Rectal smooth muscle tissue (tissue), 1 donor: Measurements from ENCODE around the gene CYB561A3.
"Not testable (repeated sequence)": the region's sequence is repeated elsewhere in the genome, so short reads cannot be mapped to it uniquely, and the experiment has no call there.

Experiments used
- H3K27ac ChIP-seq: one replicate; pipeline ENCODE4 v1.7.0; 2013; ENCODE audit warnings: low read depth, low read length, inconsistent platforms
- H3K27me3 ChIP-seq: one replicate; pipeline ENCODE4 v1.7.0; 2013; ENCODE audit warnings: low read length; ENCODE audit not compliant: control insufficient read depth, insufficient read depth
- H3K36me3 ChIP-seq: one replicate; pipeline ENCODE4 v1.7.0; 2013; ENCODE audit warnings: low read length; ENCODE audit not compliant: control insufficient read depth, insufficient read depth
- H3K4me1 ChIP-seq: one replicate; pipeline ENCODE4 v1.7.0; 2013; ENCODE audit warnings: low read length; ENCODE audit not compliant: control insufficient read depth, insufficient read depth
- H3K4me3 ChIP-seq: one replicate; pipeline ENCODE4 v1.7.0; 2013; ENCODE audit warnings: low read length
- H3K9ac ChIP-seq: one replicate; pipeline ENCODE4 v1.7.0; 2013; ENCODE audit warnings: low read length

CYB561A3 gene

DNA sequence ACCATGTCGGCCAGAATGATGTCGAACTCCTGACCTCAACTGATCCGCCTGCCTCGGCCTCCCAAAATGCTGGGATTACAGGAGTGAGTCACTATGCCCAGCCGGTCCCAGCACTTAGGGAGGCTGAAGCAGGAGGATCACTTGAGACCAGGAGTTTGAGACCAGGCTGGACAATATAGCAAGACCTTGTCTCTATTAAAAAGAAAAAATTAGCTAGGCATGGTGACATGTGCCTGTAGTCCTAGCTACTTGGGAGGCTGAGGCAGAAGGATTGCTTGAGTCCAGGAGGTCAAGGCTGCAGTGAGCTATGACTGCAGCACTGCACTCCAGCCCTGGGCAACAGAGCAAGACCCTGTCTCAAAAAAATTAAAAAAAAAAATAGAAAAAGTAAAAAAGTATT is 22.2 kb upstream of the CYB561A3 start:
- not testable (repeated sequence) for H3K4me1 ChIP-seq, H3K27ac ChIP-seq, H3K27me3 ChIP-seq, H3K36me3 ChIP-seq, H3K4me3 ChIP-seq, H3K9ac ChIP-seq

DNA sequence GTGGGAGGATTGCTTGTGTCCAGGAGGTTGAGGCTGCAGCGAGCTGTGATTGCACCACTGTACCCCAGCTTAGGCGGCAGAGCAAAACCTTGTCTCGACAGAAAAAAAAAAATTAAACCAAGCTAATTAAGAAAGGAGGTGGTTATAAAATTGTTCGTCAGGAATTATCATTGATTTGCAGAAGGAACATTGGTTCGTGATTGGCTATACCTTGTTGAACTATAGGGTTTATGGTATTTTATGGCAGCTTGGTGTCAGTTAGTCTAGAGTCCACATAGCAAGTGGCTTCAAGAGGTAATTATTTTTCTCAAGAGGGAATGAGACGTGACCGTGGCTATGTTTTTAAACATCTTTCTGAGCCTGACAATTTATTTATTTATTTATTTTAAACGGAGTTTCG is 19.2 kb upstream of the CYB561A3 start:
- Histone ChIP-seq H3K27ac (no peak overlapping the region), H3K36me3 (no peaks in the 10 kb centered on the region), H3K9ac (no peak overlapping the region), H3K27me3 (no peaks in the 10 kb centered on the region), H3K4me1 (no peaks in the 10 kb centered on the region), H3K4me3 (no peak overlapping the region)

DNA sequence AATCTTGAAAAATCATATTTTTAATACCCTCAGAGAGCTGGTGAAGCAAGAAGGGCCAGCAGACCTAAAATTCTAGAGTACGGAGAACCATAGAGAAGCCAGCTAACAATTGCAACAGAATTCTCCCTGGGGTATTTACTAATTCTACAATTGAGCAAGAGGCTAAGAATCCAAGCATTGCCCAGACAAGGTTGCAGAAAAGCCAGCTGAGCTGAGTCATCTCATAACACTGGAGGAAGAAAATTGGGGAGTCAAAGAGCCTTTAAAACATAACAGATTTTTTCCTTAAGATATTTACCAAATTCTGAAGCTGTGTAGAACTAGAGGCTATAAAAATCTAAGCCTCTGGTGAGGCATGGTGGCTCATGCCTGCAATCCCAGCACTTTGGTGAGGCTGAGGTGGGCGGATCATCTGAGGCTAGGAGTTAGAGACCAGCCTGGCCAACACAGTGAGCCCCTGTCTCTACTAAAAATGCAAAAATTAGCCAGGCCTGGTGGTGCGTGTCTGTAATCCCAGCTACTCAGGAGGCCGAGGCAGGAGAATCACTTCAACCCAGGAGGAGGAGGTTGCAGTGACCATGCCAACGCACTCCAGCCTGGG is 17.1 kb upstream of the CYB561A3 start:
- H3K9ac ChIP-seq, result no peak overlapping the region
- no peak overlapping the region for H3K27ac ChIP-seq
- no peaks in the 10 kb centered on the region for H3K4me1 ChIP-seq

DNA sequence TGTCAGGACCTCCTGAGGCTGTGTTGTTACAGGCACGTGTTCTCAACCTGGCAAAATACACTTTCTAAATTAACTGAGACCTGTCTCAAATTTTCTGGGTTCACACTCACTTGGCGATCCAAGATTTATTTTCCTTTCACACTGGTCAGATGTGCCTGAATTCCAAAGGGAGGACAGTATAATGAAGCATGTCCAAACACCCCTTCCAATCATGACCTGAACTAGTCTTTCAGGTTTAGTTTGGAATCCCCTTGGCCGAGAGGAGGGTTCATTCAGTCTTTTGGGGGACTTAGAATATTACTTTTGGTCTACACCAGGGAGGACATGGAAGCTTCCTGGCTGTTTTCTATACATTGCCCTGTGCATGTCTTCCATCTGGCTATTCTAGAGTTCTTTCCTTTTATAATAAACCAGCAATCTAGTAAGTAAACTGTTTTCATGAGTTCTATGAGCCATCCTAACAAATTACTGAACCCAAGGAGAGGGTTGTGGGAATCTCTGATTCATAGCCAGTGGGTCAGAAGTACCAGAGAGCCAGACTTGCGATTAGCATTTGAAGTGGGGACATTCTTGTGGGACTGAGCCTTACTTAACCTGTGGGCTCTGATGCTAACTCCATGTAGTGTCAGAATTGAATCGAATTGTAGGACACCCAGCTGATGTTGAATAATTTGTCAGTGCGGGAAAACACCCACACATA is 15.9 kb upstream of the CYB561A3 start:
- Histone ChIP-seq H3K36me3 (no peaks in the 10 kb centered on the region), H3K27ac (no peak overlapping the region), H3K27me3 (no peaks in the 10 kb centered on the region), H3K4me3 (no peak overlapping the region), H3K9ac (no peak overlapping the region), H3K4me1 (no peaks in the 10 kb centered on the region)

More for the DNA sequence above, 17.1 kb upstream of the CYB561A3 start:
- H3K4me3 ChIP-seq, result no peak overlapping the region
- H3K27me3 ChIP-seq, result no peaks in the 10 kb centered on the region
- H3K36me3 ChIP-seq, result no peaks in the 10 kb centered on the region

DNA sequence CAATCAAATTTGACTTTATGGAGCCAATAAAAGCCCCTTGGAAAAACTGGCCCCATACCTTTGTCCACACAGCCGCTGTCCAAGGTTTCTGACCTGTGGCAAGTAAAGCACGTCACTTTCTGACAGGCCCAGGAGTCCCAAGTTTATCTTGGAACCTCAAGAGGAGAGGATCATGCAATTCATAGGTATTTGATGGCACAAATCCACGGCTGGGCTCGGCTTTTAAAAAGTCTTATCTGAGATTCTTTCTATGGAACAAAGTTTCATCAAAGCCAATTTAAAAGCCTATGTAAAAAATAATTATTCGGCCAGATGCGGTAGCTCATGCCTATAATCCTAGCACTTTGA is 14.1 kb upstream of the CYB561A3 start:
- Histone ChIP-seq H3K36me3 (no peaks in the 10 kb centered on the region), H3K4me1 (no peaks in the 10 kb centered on the region), H3K9ac (no peak overlapping the region), H3K27me3 (no peaks in the 10 kb centered on the region), H3K4me3 (no peak overlapping the region), H3K27ac (no peak overlapping the region)

DNA sequence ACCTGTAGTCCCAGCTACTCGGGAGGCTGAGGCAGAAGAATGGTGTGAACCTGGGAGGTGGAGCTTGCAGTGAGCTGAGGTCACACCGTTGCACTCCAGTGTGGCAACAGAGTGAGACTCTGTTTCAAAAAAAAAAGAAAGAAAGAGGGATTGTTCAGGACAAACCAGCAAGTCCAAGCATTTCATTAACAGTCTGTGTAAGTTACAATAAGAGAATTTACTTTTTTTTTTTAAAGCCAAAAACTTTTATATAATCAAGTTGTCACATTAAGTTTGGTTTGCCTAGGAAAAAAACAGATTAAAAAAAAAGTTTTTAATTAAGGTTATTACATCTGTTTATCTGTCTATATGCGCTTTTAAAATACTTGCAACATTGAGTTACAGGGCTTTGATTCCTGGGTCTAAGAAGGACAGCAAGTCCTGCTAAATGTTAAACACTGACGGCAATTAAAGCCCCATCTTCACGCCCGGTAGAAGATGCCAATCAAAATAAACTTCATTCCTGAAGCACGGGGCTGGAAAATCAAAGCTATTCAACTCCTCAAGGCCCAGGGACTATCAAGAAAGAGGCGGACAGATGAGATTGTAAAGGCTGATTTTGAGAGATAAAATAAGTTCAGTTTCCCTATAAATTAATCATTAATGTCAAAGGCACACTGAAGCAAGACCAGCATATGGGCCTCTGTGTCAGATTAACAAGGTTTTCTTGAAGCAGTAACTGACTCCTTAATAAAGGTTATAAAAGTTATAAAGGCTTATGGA is 11.2 kb upstream of the CYB561A3 start:
- Histone ChIP-seq H3K4me1 (no peaks in the 10 kb centered on the region), H3K27me3 (no peaks in the 10 kb centered on the region), H3K9ac (no peak overlapping the region), H3K27ac (no peak overlapping the region), H3K36me3 (peaks cover 6% of the 10 kb centered on the region), H3K4me3 (no peak overlapping the region)

DNA sequence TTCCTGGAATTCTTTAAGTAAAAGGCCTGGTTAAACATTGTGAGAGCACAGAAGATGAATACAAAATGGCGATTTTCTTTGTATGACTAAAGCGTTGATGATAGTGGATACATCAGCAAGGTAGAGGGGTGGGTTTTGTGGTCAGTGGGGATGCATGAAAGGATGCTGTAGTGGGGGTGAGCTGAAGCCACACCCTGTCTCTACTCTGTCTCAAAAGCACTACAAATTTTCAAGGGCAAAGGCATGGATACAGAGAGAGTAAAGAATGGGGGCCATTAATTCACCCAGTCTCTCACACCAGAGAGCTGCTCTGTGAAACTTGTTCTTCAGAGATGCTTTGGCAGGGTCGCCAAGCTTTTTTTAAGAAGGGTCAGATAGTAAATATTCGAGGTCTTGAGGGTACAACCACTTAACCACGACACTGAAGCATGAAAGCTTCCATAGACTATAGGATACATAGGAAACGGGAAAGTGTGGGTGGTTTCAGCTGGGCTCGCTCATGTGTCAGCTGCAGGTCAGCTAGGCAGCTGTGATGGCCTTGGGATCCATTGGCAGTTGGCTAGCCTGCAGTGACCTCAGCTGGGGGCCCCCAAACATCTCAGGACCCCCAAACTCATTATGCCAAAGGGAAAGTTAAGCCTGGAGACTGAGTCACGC is 8.8 kb upstream of the CYB561A3 start:
- no peaks in the 10 kb centered on the region for H3K27me3 ChIP-seq
- no peak overlapping the region for H3K9ac ChIP-seq
- H3K4me3 ChIP-seq, result no peak overlapping the region
- peaks cover 13% of the 10 kb centered on the region for H3K36me3 ChIP-seq
- no peak overlapping the region for H3K27ac ChIP-seq
- no peaks in the 10 kb centered on the region for H3K4me1 ChIP-seq

DNA sequence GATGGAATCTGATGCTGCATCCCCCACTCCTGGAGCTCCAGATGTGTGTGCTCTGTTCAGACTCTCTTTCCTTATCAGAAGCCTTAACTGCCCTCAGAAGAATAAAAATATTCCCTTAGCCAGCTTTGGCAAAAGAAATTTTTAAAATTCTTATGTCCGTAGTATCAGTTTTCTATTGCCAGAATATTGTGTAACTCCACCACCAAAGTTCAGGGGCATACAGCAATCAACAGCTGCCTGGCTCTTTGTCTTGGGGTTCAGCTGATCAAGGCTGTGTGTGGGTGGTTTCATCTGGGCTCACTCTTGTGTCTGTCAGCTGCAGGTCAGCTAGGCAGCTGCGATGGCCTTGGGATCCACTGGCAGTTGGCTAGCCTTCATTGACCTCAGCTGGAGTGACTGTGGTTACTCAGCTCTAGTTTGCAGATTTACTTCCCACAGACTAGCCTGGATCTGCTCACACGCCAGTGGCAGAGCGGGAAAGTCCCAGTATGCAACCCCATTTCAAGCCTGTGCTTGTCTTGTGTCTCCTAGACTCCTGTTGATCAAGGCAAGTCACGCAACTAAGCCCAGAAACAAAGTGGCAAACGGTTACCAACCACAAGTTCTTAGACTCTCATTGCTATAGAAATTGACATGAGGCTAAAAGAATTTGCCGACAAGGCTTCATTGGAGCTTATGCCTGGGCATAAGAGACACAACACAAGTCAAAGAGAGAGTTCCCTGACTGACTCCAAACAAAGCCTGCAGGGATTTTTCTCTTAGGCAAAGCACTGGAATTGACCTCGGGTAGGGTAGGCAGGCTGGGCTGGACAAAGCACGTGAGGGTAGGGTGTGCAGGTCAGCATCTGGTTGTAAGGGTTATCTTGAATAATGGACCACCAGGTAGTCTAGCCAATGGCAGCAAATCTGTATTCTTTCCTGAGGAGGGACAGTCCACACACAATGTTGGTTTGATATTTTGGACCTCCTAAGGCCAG is 8.0 kb upstream of the CYB561A3 start:
- no peaks in the 10 kb centered on the region for H3K27me3 ChIP-seq
- H3K27ac ChIP-seq, result no peak overlapping the region
- peaks cover 13% of the 10 kb centered on the region for H3K36me3 ChIP-seq
- no peak overlapping the region for H3K4me3 ChIP-seq
- H3K9ac ChIP-seq, result no peak overlapping the region
- H3K4me1 ChIP-seq, result no peaks in the 10 kb centered on the region

DNA sequence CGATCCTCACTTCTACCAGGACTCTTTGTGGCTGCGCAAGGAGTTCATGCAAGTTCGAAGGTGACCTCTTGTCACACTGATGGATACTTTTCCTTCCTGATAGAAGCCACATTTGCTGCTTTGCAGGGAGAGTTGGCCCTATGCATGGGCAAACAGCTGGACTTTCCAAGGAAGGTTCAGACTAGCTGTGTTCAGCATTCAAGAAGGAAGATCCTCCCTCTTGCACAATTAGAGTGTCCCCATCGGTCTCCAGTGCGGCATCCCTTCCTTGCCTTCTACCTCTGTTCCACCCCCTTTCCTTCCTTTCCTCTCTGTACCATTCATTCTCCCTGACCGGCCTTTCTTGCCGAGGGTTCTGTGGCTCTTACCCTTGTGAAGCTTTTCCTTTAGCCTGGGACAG is 7.0 kb upstream of the CYB561A3 start:
- H3K36me3 ChIP-seq, result peaks cover 19% of the 10 kb centered on the region
- no peak overlapping the region for H3K4me3 ChIP-seq
- no peak overlapping the region for H3K27ac ChIP-seq
- H3K27me3 ChIP-seq, result no peaks in the 10 kb centered on the region
- H3K9ac ChIP-seq, result no peak overlapping the region
- no peaks in the 10 kb centered on the region for H3K4me1 ChIP-seq

DNA sequence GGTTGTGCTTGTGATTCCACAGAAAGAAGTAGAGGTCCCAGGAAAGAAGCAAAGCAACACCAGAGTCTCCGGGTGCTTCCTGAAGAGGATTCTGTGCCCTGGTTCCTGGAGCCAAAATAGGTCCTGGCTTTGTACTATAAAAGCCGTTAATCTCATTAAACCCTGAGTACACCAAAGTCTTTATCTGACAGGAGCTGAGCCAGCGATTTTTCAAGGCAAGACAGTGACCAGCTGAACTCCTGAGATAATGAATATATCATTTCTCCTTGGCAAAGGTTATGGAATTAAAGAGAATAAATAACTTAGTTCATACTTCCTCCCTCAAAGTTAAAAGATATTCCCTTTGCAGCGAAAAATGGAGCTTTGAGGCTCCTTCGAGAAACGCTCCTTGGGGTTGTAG is 5.7 kb upstream of the CYB561A3 start:
- Histone ChIP-seq H3K27me3 (no peaks in the 10 kb centered on the region), H3K27ac (no peak overlapping the region), H3K9ac (no peak overlapping the region), H3K4me3 (no peak overlapping the region), H3K36me3 (peaks cover 19% of the 10 kb centered on the region), H3K4me1 (no peaks in the 10 kb centered on the region)

DNA sequence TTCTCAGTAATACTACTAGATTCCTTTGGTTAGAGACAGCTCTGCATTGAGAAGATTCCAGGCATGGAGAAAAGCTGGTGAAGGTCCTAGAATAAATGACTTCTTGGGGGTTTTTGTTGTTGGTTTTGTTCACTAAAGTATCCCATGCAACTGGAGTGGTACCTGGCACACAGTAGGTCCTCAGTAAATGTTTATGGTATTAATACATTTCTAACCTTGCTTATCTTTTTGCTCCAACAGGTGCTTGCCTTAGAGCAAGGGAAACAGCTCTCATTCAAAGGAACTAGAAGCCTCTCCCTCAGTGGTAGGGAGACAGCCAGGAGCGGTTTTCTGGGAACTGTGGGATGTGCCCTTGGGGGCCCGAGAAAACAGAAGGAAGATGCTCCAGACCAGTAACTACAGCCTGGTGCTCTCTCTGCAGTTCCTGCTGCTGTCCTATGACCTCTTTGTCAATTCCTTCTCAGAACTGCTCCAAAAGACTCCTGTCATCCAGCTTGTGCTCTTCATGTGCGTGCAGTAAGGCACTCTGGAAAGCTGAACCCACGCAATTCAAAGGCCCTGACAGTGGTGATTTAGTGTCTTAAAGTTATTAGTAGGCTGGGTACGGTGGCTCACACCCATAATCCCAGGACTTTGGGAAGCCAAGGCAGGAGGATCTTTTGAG is 2.5 kb upstream of the CYB561A3 start:
- peaks cover 5% of the 10 kb centered on the region for H3K4me1 ChIP-seq
- H3K27ac ChIP-seq, result no peak overlapping the region
- H3K4me3 ChIP-seq, result no peak overlapping the region
- H3K9ac ChIP-seq, result no peak overlapping the region
- H3K36me3 ChIP-seq, result peaks cover 19% of the 10 kb centered on the region
- H3K27me3 ChIP-seq, result no peaks in the 10 kb centered on the region
